GM23338 (cell line): ENCODE data around the gene CLDN19. TPM values are rescaled to one million over a fixed set of nuclear protein-coding genes. Genes with fewer than 3 reads are reported as not detected.
A peak's percentile ranks its signal among the peaks of the same experiment; 100 is the strongest.

ENCODE experiments used
- ATAC-seq: fragments of 200-7000 bp; cut with Tn5 transposase; 3 replicates; pipeline ENCODE4 v1.9.1; 2020
- DNase-seq: peaks from one replicate; pipeline ENCODE4 v3.0.0-alpha.2; 2015; ENCODE audit warnings: low spot score
- H2AFZ ChIP-seq: fragments of 200-600 bp; sonication (generic); 2 replicates; pipeline ENCODE4 v1.8.0; 2016; ENCODE audit warnings: antibody characterized with exemption, mild to moderate bottlenecking, moderate library complexity
- H3F3A ChIP-seq: fragments of 200-600 bp; sonication (generic); replicated peaks from 2 replicates; pipeline ENCODE4 v1.8.0; 2017; ENCODE audit warnings: antibody characterized with exemption, mixed run types, low read depth
- H3K27ac ChIP-seq: fragments of 200-600 bp; sonication (generic); 2 replicates; pipeline ENCODE4 v1.6.1; 2016; ENCODE audit warnings: low read depth
- H3K27me3 ChIP-seq: fragments of 200-600 bp; sonication (generic); 2 replicates; pipeline ENCODE4 v1.8.0; 2016; ENCODE audit warnings: mild to moderate bottlenecking, mixed run types, moderate library complexity; ENCODE audit not compliant: insufficient read depth
- H3K36me3 ChIP-seq: fragments of 200-600 bp; sonication (generic); 2 replicates; pipeline ENCODE4 v1.8.0; 2016; ENCODE audit warnings: mild to moderate bottlenecking; ENCODE audit not compliant: insufficient read depth
- H3K4me1 ChIP-seq: fragments of 200-600 bp; sonication (generic); 2 replicates; pipeline ENCODE4 v1.8.0; 2016; ENCODE audit warnings: mild to moderate bottlenecking, moderate library complexity; ENCODE audit not compliant: insufficient read depth
- H3K4me2 ChIP-seq: fragments of 200-600 bp; sonication (generic); 2 replicates; pipeline ENCODE4 v1.7.1; 2017; ENCODE audit warnings: mixed run types
- H3K4me3 ChIP-seq: fragments of 200-600 bp; sonication (generic); 2 replicates; pipeline ENCODE4 v1.6.1; 2016; ENCODE audit warnings: mixed run types
- H3K79me2 ChIP-seq: fragments of 200-600 bp; sonication (generic); replicated peaks from 2 replicates; pipeline ENCODE4 v1.8.0; 2017; ENCODE audit warnings: mild to moderate bottlenecking; ENCODE audit not compliant: insufficient read depth
- H3K9me2 ChIP-seq: fragments of 200-600 bp; sonication (generic); 2 replicates; pipeline ENCODE4 v1.8.0; 2017; ENCODE audit not compliant: insufficient read depth
- H4K20me1 ChIP-seq: fragments of 200-600 bp; sonication (generic); replicated peaks from 2 replicates; pipeline ENCODE4 v1.8.0; 2017; ENCODE audit warnings: mild to moderate bottlenecking; ENCODE audit not compliant: insufficient read depth
- H3K27ac Mint-ChIP-seq: 2 replicates; pipeline ENCODE4 v1.8.0; 2020; ENCODE audit warnings: inconsistent platforms, mild to moderate bottlenecking, moderate library complexity, mixed read lengths
- H3K27me3 Mint-ChIP-seq: 3 replicates; pipeline ENCODE4 v1.8.0; 2022; ENCODE audit warnings: low read depth, mild to moderate bottlenecking, moderate library complexity, mixed read lengths, inconsistent platforms; ENCODE audit not compliant: insufficient read depth, poor library complexity
- H3K36me3 Mint-ChIP-seq: 3 replicates; pipeline ENCODE4 v1.8.0; 2021; ENCODE audit warnings: low read depth, mild to moderate bottlenecking, inconsistent platforms, moderate library complexity, mixed read lengths
- H3K4me1 Mint-ChIP-seq: 3 replicates; pipeline ENCODE4 v1.8.0; 2020; ENCODE audit warnings: mild to moderate bottlenecking, inconsistent platforms, mixed read lengths
- H3K4me3 Mint-ChIP-seq: 3 replicates; pipeline ENCODE4 v1.8.0; 2021; ENCODE audit warnings: moderate library complexity, mild to moderate bottlenecking, inconsistent platforms, mixed read lengths
- H3K9me3 Mint-ChIP-seq: 3 replicates; pipeline ENCODE4 v1.8.0; 2020; ENCODE audit warnings: moderate library complexity, mild to moderate bottlenecking, inconsistent platforms, mixed read lengths
- JUNB ChIP-seq: IDR thresholded peaks from one replicate; pipeline ENCODE4 v1.6.1; 2016; ENCODE audit warnings: antibody characterized with exemption; ENCODE audit not compliant: unreplicated experiment
- POLR2AphosphoS5 ChIP-seq: IDR thresholded peaks from 2 replicates; pipeline ENCODE4 v1.6.1; 2016; ENCODE audit warnings: antibody characterized with exemption, low read depth
- STAT1 ChIP-seq: IDR thresholded peaks from one replicate; pipeline ENCODE4 v1.6.1; 2016; ENCODE audit warnings: antibody characterized with exemption; ENCODE audit not compliant: unreplicated experiment
- ZNF114 ChIP-seq: fragments of 250-450 bp; sonication (Bioruptor Pico); IDR thresholded peaks from 2 replicates; pipeline ENCODE4 v1.5.0; 2020; ENCODE audit warnings: mild to moderate bottlenecking, moderate library complexity
- polyA plus RNA-seq: library from polyadenylated mRNA; unstranded; fragments of >200 nt; fragmentation: Nextera tagmentation; extraction: Ambion mirVana; gene quantifications from 2 replicates; pipeline ENCODE4 v1.2.1, GENCODE V29; 2016
- total RNA-seq: library from RNA; depleted of rRNA; stranded (reverse); fragments of >200 nt; shearing (Covaris generic); gene quantifications from 2 replicates; pipeline ENCODE4 v1.2.3, GENCODE V29; 2014
- TF ChIP-seq, protein P1 (sequence below), 2 experiments: fragments of 200-600 bp in 1 of 2; sonication (generic) in 1 of 2; conservative IDR thresholded peaks; 2 replicates each; pipeline versions ENCODE4 v1.5.1 to v1.6.1; 2016 to 2017; ENCODE audit warnings: antibody characterized with exemption in 2 of 2, low read depth in 2 of 2, mild to moderate bottlenecking in 2 of 2, moderate library complexity in 1 of 2

CLDN19 gene
- total and polyA plus RNA-seq, 2 experiments from 2014 or later: 2.6 to 12.8 TPM

GRCh38 chr1:42736152-42736551 lies 3.9 kb downstream of the CLDN19 start:
- H3K27ac Mint-ChIP-seq: no peak overlapping the region
- Histone ChIP-seq H2AFZ (no peak overlapping the region), H3K27me3 (no peaks in the 10 kb centered on the region), H3K9me2 (no peaks in the 10 kb centered on the region), H3K4me1 (peaks cover 11% of the 10 kb centered on the region), H4K20me1 (no peaks in the 10 kb centered on the region), H3K4me3 (no peak overlapping the region), H3K36me3 (no peaks in the 10 kb centered on the region), H3K79me2 (no peaks in the 10 kb centered on the region), H3K4me2 (no peak overlapping the region), H3F3A (no peaks in the 10 kb centered on the region), H3K27ac (no peak overlapping the region)
- peaks cover 7% of the 10 kb centered on the region for H3K27me3 Mint-ChIP-seq
- H3K9me3 Mint-ChIP-seq: no peaks in the 10 kb centered on the region
- H3K4me3 Mint-ChIP-seq: no peak overlapping the region
- DNase-seq: peak; percentile 64
- no peak for TF ChIP-seq POLR2AphosphoS5
- TF ChIP-seq, protein P1, sequence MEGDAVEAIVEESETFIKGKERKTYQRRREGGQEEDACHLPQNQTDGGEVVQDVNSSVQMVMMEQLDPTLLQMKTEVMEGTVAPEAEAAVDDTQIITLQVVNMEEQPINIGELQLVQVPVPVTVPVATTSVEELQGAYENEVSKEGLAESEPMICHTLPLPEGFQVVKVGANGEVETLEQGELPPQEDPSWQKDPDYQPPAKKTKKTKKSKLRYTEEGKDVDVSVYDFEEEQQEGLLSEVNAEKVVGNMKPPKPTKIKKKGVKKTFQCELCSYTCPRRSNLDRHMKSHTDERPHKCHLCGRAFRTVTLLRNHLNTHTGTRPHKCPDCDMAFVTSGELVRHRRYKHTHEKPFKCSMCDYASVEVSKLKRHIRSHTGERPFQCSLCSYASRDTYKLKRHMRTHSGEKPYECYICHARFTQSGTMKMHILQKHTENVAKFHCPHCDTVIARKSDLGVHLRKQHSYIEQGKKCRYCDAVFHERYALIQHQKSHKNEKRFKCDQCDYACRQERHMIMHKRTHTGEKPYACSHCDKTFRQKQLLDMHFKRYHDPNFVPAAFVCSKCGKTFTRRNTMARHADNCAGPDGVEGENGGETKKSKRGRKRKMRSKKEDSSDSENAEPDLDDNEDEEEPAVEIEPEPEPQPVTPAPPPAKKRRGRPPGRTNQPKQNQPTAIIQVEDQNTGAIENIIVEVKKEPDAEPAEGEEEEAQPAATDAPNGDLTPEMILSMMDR (conservative IDR thresholded peaks at IDR 0.05; ENCODE audit: low read depth in 2 of 2): peak; percentile 11 to 62; a peak in 2 of 4 replicates
- peak; percentile 7; the same call in 2 of the 3 replicates for ATAC-seq
- peaks cover 2% of the 10 kb centered on the region; the same call in 1 of the 3 replicates for H3K36me3 Mint-ChIP-seq
- peaks cover 24% of the 10 kb centered on the region for H3K4me1 Mint-ChIP-seq

DNA sequence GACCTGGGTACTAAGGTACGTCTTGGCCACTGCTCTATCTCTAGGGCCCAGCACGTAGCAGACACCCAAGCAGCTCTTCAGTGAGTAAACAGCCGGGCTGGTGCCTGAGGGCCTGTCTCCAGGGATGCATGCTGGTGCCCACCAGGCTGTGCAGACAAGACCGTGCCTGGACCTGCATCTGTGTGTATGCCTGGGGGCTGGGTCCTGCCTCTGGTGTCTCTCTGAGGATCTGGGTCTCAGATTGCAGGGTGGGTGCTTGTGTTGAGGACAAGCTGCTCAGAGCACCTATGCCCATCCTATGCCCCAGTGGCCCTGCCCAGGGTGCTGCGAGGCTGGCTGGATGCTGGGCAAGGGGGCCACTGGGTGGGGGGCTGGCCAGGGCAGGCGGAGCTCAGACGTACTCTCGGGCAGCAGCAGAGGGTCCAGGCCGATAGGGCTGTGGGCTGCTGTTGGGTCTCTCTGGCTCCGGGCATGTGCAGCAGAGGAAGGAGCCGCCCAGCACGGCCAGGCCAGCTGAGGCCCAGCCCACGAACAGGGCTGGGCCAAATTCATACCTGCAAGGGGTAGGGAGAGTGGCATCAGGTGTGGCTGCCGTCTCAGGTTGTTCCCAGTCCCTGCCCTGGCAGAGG lies 4.4 kb downstream of the CLDN19 start:
- no peak overlapping the region for H3K4me3 ChIP-seq
- H3K4me3 Mint-ChIP-seq: no peak overlapping the region
- no peak for ATAC-seq

DNA sequence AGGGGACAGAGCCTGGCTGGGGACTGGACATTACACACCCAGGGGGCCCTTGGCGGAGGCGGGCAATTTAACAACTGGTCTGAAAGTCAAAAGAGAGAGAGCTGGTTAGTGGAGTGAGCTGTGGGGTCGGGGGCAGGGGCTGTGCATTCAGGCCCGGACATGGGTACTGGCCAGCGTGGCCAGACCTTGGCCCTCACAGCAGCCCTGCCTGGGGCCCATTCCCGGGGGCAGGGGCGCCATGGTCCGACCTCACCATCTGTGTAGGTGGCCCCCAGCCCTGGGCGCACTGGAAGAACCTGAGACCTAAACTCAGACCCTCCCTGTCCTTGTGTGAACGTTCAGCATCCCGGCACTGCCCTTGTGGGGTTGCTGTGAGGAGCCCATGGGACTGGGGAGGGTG lies 5.0 kb downstream of the CLDN19 start:
- TF ChIP-seq, protein P1 (conservative IDR thresholded peaks at IDR 0.05; ENCODE audit: low read depth in 2 of 2): no peak
- no peak for TF ChIP-seq STAT1
- Histone ChIP-seq H3K4me3 (no peak overlapping the region), H2AFZ (no peak overlapping the region), H3K4me2 (no peak overlapping the region), H3K79me2 (no peaks in the 10 kb centered on the region), H3K27me3 (no peaks in the 10 kb centered on the region), H4K20me1 (no peaks in the 10 kb centered on the region), H3K27ac (no peak overlapping the region), H3K36me3 (no peaks in the 10 kb centered on the region), H3K4me1 (peaks cover 4% of the 10 kb centered on the region; the same call in 1 of the 2 replicates), H3K9me2 (no peaks in the 10 kb centered on the region), H3F3A (no peaks in the 10 kb centered on the region)
- no peak for DNase-seq
- Mint-ChIP-seq H3K4me3 (no peak overlapping the region), H3K27ac (no peak overlapping the region), H3K27me3 (peaks cover 7% of the 10 kb centered on the region), H3K36me3 (peaks cover 2% of the 10 kb centered on the region; the same call in 1 of the 3 replicates), H3K4me1 (peaks cover 22% of the 10 kb centered on the region), H3K9me3 (no peaks in the 10 kb centered on the region)
- ATAC-seq: no peak

More for the DNA sequence above, 4.4 kb downstream of the CLDN19 start:
- no peaks in the 10 kb centered on the region for H3F3A ChIP-seq
- no peaks in the 10 kb centered on the region for H3K9me3 Mint-ChIP-seq
- H3K9me2 ChIP-seq: no peaks in the 10 kb centered on the region
- H3K79me2 ChIP-seq: no peaks in the 10 kb centered on the region
- no peaks in the 10 kb centered on the region for H3K27me3 ChIP-seq
- H3K27me3 Mint-ChIP-seq: peaks cover 7% of the 10 kb centered on the region
- no peaks in the 10 kb centered on the region for H3K36me3 ChIP-seq
- H3K4me1 ChIP-seq: peaks cover 7% of the 10 kb centered on the region
- peaks cover 2% of the 10 kb centered on the region; the same call in 1 of the 3 replicates for H3K36me3 Mint-ChIP-seq
- no peak overlapping the region for H3K4me2 ChIP-seq
- no peak overlapping the region for H3K27ac ChIP-seq
- H4K20me1 ChIP-seq: no peaks in the 10 kb centered on the region
- no peak for TF ChIP-seq JUNB
- TF ChIP-seq ZNF114 (CRISPR knock-in tag): no peak
- no peak for TF ChIP-seq POLR2AphosphoS5
- H3K27ac Mint-ChIP-seq: no peak overlapping the region
- DNase-seq: no peak
- H3K4me1 Mint-ChIP-seq: peaks cover 24% of the 10 kb centered on the region
- H2AFZ ChIP-seq: no peak overlapping the region
